Measurements from ENCODE around the gene RANGAP1.
"Not testable (repeated sequence)": the region's sequence is repeated elsewhere in the genome, so short reads cannot be mapped to it uniquely, and the experiment has no call there.

Gene RANGAP1

DNA sequence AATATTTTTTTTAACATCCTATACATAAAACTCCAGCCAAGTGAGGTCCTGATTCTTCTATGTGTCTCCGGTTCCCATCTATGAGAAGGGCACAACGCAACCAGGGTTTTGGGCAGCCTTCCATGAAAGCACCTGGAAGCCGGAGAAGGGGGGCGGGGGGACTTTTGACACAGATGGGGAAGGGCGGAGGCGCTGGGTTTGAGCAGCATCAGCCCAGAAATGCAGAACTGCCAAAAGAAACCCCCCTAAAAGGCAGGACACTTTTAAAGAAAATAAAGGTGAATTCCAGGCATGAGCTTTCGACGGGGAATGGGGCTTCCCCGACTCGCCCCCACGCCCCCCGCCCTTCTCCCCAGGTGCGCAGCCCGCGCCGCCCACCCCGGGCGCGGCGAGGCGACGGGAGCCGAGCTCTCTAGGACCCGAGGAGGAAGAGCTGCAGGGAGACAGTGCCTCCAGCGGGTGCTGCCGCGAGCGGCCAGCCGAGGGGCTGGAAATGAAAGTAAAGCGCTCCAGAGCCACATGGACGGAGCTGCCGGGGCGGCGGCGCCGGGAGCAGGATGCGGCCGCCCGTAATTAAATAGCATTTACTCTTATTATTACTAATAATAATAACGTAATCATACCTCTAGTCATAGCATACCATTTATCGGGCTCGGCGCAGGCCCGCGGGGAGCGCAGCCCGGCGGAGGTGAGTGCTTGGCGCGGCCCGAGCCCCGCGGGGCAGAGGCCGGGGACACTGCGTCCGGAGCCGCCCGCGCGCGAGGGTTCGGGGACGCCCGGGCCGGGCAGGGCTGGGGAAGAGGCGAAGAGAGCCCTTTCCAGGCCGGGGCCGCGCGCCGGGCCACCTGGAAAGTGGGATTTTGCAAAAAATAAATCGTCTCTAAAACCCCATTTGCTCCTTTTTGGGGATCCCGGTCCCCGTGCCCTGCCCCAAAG is 15.4 kb upstream of the RANGAP1 start, which contains the start of gene ZC3H7B:
Gene ZC3H7B (plus strand): TSS at position 441 of the 936 bp plus-strand sequence. CDS start 19,136 bp downstream, outside the sequence.
- peak within 1 kb of the TSS; percentile 91 for H3K4me3 ChIP-seq (ENCODE audit: low read depth, low read length)
- TF ChIP-seq, protein P1, sequence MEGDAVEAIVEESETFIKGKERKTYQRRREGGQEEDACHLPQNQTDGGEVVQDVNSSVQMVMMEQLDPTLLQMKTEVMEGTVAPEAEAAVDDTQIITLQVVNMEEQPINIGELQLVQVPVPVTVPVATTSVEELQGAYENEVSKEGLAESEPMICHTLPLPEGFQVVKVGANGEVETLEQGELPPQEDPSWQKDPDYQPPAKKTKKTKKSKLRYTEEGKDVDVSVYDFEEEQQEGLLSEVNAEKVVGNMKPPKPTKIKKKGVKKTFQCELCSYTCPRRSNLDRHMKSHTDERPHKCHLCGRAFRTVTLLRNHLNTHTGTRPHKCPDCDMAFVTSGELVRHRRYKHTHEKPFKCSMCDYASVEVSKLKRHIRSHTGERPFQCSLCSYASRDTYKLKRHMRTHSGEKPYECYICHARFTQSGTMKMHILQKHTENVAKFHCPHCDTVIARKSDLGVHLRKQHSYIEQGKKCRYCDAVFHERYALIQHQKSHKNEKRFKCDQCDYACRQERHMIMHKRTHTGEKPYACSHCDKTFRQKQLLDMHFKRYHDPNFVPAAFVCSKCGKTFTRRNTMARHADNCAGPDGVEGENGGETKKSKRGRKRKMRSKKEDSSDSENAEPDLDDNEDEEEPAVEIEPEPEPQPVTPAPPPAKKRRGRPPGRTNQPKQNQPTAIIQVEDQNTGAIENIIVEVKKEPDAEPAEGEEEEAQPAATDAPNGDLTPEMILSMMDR (IDR thresholded peaks at IDR 0.05; ENCODE audit: control insufficient read depth, extremely low read depth, insufficient read depth): peak; percentile 53
- DNase-seq (ENCODE audit: low read depth): peak; percentile 46

DNA sequence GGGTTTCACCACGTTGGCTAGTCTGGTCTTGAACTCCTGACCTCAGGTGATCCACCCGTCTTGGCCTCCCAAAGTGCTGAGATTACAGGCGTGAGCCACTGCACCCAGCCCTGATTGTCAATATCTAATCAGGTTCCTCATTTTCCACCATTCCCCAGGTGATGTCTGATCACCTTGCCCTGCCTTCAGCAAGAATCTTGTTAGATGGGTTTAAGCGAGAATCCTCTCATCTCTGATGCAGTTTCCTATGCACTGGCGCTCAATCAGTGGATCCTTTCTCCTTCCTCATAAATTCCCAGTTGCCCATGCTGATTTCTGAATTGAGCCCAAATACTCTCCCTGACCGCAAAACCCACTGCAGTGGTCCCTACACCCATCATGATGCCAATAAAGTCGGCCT is 14.7 kb upstream of the RANGAP1 start:
- TF ChIP-seq, protein P1 (IDR thresholded peaks at IDR 0.05; ENCODE audit: control insufficient read depth, extremely low read depth, insufficient read depth): no peak
- no peak for DNase-seq (ENCODE audit: low read depth)
- peak overlapping the region; percentile 91 for H3K4me3 ChIP-seq (ENCODE audit: low read depth, low read length)

DNA sequence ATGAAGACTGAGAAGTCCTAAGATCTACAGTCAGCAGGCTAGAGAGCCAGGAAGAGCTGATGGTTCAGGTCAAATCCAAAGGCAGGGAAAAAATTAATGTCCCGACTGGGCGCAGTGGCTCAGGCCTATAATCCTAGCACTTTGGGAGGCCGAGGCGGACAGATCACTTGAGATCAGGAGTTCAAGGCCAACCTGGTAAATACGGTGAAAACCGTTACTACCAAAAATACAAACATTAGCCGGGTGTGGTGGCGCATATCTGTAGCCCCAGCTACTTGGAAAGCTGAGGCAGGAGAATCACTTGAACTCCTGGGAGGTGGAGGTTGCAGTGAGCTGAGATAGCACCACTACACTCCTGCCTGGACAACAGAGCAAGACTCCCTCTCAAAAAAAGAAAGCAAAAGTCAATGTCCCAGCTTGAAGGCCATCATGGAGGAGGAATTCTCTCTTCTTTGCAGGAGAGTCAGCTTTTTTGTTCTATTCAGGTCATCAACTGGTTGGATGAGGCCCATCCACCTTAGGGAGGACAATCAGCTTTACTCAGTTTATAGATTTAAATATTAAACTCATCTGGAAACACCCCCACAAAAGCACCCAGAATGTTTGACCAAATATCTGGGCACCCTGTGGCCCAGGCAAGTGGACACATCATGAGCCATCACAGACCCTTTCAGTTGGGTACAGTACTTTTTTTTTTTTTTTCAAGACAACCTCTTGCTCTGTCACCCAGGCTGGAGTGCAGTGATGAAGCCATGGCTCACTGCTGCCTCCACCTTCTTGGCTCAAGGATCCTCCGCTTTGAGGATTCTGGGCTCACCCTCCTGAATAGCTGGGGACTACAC is 11.1 kb upstream of the RANGAP1 start:
- TF ChIP-seq, protein P1 (IDR thresholded peaks at IDR 0.05; ENCODE audit: control insufficient read depth, extremely low read depth, insufficient read depth): no peak
- no peak for DNase-seq (ENCODE audit: low read depth)
- H3K4me3 ChIP-seq (ENCODE audit: low read depth, low read length): no peak overlapping the region

DNA sequence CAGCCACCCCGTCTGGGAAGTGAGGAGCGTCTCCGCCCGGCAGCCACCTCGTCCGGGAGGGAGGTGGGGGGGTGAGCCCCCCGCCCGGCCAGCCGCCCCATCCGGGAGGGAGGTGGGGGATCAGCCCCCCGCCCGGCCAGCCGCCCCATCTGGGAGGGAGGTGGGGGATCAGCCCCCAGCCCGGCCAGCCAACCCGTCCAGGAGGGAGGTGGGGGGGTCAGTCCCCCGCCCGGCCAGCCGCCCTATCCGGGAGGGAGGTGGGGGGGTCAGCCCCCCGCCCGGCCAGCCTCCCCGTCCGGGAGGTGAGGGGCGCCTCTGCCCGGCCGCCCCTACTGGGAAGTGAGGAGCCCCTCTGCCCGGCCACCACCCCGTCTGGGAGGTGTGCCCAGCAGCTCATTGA is 8.8 kb upstream of the RANGAP1 start:
- H3K4me3 ChIP-seq (ENCODE audit: low read depth, low read length); DNase-seq (ENCODE audit: low read depth): not testable (repeated sequence)

DNA sequence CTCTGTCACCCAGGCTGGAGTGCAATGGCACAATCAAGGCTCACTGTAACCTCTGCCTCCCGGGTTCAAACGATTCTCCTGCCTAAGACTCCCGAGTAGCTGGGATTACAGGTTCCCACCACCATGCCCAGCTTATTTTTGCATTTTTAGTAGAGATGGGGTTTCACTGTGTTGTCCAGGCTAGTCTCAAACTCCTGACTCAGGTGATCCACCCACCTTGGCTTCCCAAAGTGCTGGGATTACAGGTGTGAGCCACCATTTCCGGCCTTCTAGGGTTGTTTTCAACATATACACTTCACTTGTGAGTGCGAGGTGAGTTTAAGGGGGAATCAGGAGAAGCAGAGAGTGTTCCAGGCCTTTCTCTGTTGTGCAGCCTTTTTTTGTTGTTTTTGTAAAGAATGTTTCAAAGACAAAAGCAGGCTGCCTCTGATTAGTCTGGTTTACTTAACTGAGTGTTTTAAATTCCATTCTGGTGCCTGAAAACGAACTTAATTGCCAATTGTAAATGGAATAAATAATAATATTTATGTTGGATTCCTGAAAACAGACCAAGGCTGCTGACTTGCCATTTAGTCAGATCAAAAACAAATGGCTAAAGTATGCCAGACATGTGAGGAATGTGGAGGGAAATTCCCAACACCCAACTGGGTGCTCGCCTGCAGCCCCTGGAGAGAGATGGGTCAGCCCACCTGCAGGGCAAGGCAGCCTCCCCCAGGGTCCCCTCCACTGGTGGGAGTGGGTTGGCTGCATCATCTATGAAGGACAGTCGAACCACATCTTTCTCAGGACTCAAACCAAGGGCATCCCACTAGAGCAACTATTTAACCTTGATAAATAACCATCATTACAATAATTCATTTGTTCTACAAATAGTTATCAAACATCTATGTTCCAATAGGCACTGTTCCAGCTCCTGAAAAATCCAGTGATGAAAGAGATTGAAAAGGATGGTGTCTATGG is 4.6 kb upstream of the RANGAP1 start:
- no peak for DNase-seq (ENCODE audit: low read depth)
- TF ChIP-seq, protein P1 (IDR thresholded peaks at IDR 0.05; ENCODE audit: control insufficient read depth, extremely low read depth, insufficient read depth): no peak
- H3K4me3 ChIP-seq (ENCODE audit: low read depth, low read length): no peak overlapping the region

DNA sequence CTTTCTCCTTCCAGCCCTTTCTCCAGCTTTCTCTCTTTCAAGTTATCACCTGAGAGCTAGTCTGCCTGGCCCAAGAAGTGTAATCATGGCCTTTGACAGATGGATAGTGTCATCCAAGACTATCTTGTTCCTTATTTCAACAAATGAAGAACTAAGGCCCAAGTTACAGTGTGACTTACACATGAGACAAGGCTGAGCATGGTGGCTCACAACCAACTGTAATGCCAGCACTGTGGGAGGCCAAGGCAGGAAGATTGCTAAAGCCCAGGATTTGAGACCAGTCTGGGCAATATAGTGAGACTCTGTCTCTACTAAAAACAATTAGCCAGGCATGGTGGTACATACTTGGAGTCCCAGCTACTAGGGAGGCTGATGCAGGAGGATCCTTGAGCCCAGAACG is 3.7 kb upstream of the RANGAP1 start:
- TF ChIP-seq, protein P1 (IDR thresholded peaks at IDR 0.05; ENCODE audit: control insufficient read depth, extremely low read depth, insufficient read depth): no peak
- no peak for DNase-seq (ENCODE audit: low read depth)
- H3K4me3 ChIP-seq (ENCODE audit: low read depth, low read length): no peak overlapping the region

All from LNCaP clone FGC (cell line).